WTC11 (cell line): ENCODE measurements around the gene ENC1. TPM values are rescaled to one million over a fixed set of nuclear protein-coding genes. Genes with fewer than 3 reads are reported as not detected.

Source experiments
- ATAC-seq: fragments of 200-7000 bp; cut with Tn5 transposase; 2 replicates; pipeline ENCODE4 v1.10.0; 2021; ENCODE audit warnings: mild to moderate bottlenecking, moderate library complexity
- CTCF ChIA-PET: fragments of 300-600 bp; sonication (Branson Sonifier 250); formaldehyde crosslinking; loops from one replicate; lab custom pipeline; 2021; ENCODE audit warnings: antibody characterized with exemption; lab: Charles Lee
- POLR2A ChIA-PET: fragments of 350-600 bp; sonication (Branson Sonifier 250); formaldehyde crosslinking; loops from one replicate; lab custom pipeline; 2021; ENCODE audit warnings: antibody characterized with exemption; lab: Charles Lee
- DNase-seq: peaks from one replicate; pipeline ENCODE4 v3.0.0; 2021; ENCODE audit warnings: low spot score
- H3K27ac Mint-ChIP-seq: 2 replicates; pipeline ENCODE4 v1.8.0; 2021; ENCODE audit warnings: mixed read lengths
- H3K27me3 Mint-ChIP-seq: 2 replicates; pipeline ENCODE4 v1.8.0; 2021; ENCODE audit warnings: low read depth, mild to moderate bottlenecking, moderate library complexity, mixed read lengths
- H3K36me3 Mint-ChIP-seq: 2 replicates; pipeline ENCODE4 v1.8.0; 2021; ENCODE audit warnings: mixed read lengths
- H3K4me1 Mint-ChIP-seq: 2 replicates; pipeline ENCODE4 v1.8.0; 2022; ENCODE audit warnings: mixed read lengths
- H3K4me3 Mint-ChIP-seq: 2 replicates; pipeline ENCODE4 v1.8.0; 2021; ENCODE audit warnings: mild to moderate bottlenecking, moderate library complexity, mixed read lengths
- H3K9me3 Mint-ChIP-seq: 2 replicates; pipeline ENCODE4 v1.8.0; 2021; ENCODE audit warnings: mixed read lengths
- CREM ChIP-seq: sonication (generic); formaldehyde crosslinking; IDR thresholded peaks from 2 replicates; pipeline ENCODE4 v1.8.1; 2022; ENCODE audit warnings: mild to moderate bottlenecking, missing genetic modification reagents, moderate library complexity
- ELF4 ChIP-seq: sonication (generic); formaldehyde crosslinking; IDR thresholded peaks from 2 replicates; pipeline ENCODE4 v1.8.1; 2022; ENCODE audit warnings: low read depth, mild to moderate bottlenecking, moderate library complexity, missing genetic modification reagents
- EMX1 ChIP-seq: fragments of 250-450 bp; sonication (Bioruptor Pico); IDR thresholded peaks from 2 replicates; pipeline ENCODE4 v1.8.0; 2021; ENCODE audit warnings: mild to moderate bottlenecking
- ESRRA ChIP-seq: sonication (generic); formaldehyde crosslinking; IDR thresholded peaks from 2 replicates; pipeline ENCODE4 v1.8.1; 2022; ENCODE audit warnings: mild to moderate bottlenecking, missing genetic modification reagents, borderline replicate concordance
- GABPB1 ChIP-seq: sonication (generic); formaldehyde crosslinking; IDR thresholded peaks from 2 replicates; pipeline ENCODE4 v1.8.1; 2023; ENCODE audit warnings: mild to moderate bottlenecking, missing genetic modification reagents
- JUN ChIP-seq: sonication (generic); formaldehyde crosslinking; IDR thresholded peaks from 2 replicates; pipeline ENCODE4 v1.8.0; 2023; ENCODE audit warnings: mild to moderate bottlenecking, missing genetic modification reagents
- KAT7 ChIP-seq: sonication (generic); formaldehyde crosslinking; IDR thresholded peaks from 2 replicates; pipeline ENCODE4 v1.8.1; 2023; ENCODE audit warnings: missing genetic modification reagents, mild to moderate bottlenecking, borderline replicate concordance
- NFATC4 ChIP-seq: fragments of 250-450 bp; sonication (Bioruptor Pico); IDR thresholded peaks from 2 replicates; pipeline ENCODE4 v1.9.0; 2021; ENCODE audit warnings: mild to moderate bottlenecking
- PRRX2 ChIP-seq: fragments of 250-450 bp; sonication (Bioruptor Pico); IDR thresholded peaks from 2 replicates; pipeline ENCODE4 v1.8.0; 2021; ENCODE audit warnings: mild to moderate bottlenecking
- ZBTB21 ChIP-seq: sonication (generic); formaldehyde crosslinking; IDR thresholded peaks from 2 replicates; pipeline ENCODE4 v1.8.1; 2023; ENCODE audit warnings: mild to moderate bottlenecking, missing genetic modification reagents, borderline replicate concordance
- ZNF423 ChIP-seq: fragments of 250-450 bp; sonication (Bioruptor Pico); IDR thresholded peaks from 2 replicates; pipeline ENCODE4 v2.1.2; 2022; ENCODE audit warnings: mild to moderate bottlenecking, moderate library complexity
- total RNA-seq: library from RNA; stranded (reverse); gene quantifications from 3 replicates; pipeline ENCODE4 v1.2.3, GENCODE V29; 2021
- TF ChIP-seq, protein P1 (sequence below): sonication (generic); formaldehyde crosslinking; IDR thresholded peaks from 2 replicates; pipeline ENCODE4 v1.8.1; 2022; ENCODE audit warnings: missing genetic modification reagents, borderline replicate concordance
- TF ChIP-seq, protein P2 (sequence below): sonication (generic); formaldehyde crosslinking; IDR thresholded peaks from 2 replicates; pipeline ENCODE4 v1.8.0; 2022; ENCODE audit warnings: mild to moderate bottlenecking, missing genetic modification reagents
- TF ChIP-seq, protein P3 (sequence below): sonication (generic); formaldehyde crosslinking; IDR thresholded peaks from 2 replicates; pipeline ENCODE4 v1.8.1; 2022; ENCODE audit warnings: low read depth, missing genetic modification reagents, borderline replicate concordance
- TF ChIP-seq, protein P4 (sequence below): fragments of 250-450 bp; sonication (Bioruptor Pico); conservative IDR thresholded peaks from 2 replicates; pipeline ENCODE4 v1.9.0; 2021; ENCODE audit warnings: mild to moderate bottlenecking
- TF ChIP-seq, protein P5 (sequence below): sonication (generic); formaldehyde crosslinking; conservative IDR thresholded peaks from 2 replicates; pipeline ENCODE4 v1.8.1; 2022; ENCODE audit warnings: mild to moderate bottlenecking, missing genetic modification reagents
- TF ChIP-seq, protein P6 (sequence below): sonication (generic); formaldehyde crosslinking; IDR thresholded peaks from 2 replicates; pipeline ENCODE4 v1.8.1; 2022; ENCODE audit warnings: mild to moderate bottlenecking, missing genetic modification reagents, moderate library complexity, borderline replicate concordance
- TF ChIP-seq, protein P7 (sequence below): sonication (generic); formaldehyde crosslinking; IDR thresholded peaks from 2 replicates; pipeline ENCODE4 v1.8.1; 2023; ENCODE audit warnings: mild to moderate bottlenecking, missing genetic modification reagents, borderline replicate concordance
- TF ChIP-seq, protein P8 (sequence below): fragments of 250-450 bp; sonication (Bioruptor Pico); IDR thresholded peaks from 2 replicates; pipeline ENCODE4 v2.1.2; 2022; ENCODE audit warnings: mild to moderate bottlenecking, moderate library complexity

Gene ENC1
- total RNA-seq, 1 experiment from 2014 or later = 18.3 TPM

DNA sequence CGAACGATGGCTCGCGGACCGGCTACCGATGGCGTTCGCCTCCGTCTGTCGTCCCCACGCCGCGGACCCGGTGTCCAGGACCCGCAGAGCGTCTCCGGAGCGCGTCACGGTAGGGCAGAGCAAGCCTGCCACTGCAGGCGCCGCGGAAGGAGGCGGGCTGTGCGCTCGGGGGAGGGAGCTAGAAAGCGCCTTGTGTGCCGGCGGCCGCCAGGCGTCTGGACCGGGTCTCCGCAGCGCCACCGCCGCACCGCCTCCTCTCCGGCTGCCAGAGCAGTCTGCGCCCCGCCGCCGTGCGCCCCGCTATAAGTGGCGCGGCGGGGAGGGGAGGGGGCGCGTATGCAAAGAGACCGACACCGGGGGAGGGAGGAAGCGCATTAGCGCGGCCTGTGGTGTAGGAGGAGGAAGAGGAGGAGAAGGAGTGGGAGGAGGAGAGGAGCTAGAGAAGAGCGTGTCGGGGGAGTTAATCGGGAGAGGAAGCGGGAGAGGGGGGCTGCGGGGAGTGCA lies at the start of gene ENC1 (continued):
- TF ChIP-seq, protein P1, sequence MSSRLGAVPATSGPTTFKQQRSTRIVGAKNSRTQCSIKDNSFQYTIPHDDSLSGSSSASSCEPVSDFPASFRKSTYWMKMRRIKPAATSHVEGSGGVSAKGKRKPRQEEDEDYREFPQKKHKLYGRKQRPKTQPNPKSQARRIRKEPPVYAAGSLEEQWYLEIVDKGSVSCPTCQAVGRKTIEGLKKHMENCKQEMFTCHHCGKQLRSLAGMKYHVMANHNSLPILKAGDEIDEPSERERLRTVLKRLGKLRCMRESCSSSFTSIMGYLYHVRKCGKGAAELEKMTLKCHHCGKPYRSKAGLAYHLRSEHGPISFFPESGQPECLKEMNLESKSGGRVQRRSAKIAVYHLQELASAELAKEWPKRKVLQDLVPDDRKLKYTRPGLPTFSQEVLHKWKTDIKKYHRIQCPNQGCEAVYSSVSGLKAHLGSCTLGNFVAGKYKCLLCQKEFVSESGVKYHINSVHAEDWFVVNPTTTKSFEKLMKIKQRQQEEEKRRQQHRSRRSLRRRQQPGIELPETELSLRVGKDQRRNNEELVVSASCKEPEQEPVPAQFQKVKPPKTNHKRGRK (CRISPR knock-in tag) = no peak
- peak; percentile 80 for TF ChIP-seq CREM
- TF ChIP-seq, protein P2, sequence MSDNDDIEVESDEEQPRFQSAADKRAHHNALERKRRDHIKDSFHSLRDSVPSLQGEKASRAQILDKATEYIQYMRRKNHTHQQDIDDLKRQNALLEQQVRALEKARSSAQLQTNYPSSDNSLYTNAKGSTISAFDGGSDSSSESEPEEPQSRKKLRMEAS (CRISPR knock-in tag) = peak; percentile 81
- TF ChIP-seq ZNF423 = peak; percentile 20; the same call in 1 of the 2 replicates
- TF ChIP-seq GABPB1 = peak; percentile 68
- TF ChIP-seq, protein P3, sequence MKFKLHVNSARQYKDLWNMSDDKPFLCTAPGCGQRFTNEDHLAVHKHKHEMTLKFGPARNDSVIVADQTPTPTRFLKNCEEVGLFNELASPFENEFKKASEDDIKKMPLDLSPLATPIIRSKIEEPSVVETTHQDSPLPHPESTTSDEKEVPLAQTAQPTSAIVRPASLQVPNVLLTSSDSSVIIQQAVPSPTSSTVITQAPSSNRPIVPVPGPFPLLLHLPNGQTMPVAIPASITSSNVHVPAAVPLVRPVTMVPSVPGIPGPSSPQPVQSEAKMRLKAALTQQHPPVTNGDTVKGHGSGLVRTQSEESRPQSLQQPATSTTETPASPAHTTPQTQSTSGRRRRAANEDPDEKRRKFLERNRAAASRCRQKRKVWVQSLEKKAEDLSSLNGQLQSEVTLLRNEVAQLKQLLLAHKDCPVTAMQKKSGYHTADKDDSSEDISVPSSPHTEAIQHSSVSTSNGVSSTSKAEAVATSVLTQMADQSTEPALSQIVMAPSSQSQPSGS (CRISPR knock-in tag) = no peak
- no peak for TF ChIP-seq EMX1 (CRISPR knock-in tag)
- no peak for TF ChIP-seq NFATC4
- TF ChIP-seq, protein P4, sequence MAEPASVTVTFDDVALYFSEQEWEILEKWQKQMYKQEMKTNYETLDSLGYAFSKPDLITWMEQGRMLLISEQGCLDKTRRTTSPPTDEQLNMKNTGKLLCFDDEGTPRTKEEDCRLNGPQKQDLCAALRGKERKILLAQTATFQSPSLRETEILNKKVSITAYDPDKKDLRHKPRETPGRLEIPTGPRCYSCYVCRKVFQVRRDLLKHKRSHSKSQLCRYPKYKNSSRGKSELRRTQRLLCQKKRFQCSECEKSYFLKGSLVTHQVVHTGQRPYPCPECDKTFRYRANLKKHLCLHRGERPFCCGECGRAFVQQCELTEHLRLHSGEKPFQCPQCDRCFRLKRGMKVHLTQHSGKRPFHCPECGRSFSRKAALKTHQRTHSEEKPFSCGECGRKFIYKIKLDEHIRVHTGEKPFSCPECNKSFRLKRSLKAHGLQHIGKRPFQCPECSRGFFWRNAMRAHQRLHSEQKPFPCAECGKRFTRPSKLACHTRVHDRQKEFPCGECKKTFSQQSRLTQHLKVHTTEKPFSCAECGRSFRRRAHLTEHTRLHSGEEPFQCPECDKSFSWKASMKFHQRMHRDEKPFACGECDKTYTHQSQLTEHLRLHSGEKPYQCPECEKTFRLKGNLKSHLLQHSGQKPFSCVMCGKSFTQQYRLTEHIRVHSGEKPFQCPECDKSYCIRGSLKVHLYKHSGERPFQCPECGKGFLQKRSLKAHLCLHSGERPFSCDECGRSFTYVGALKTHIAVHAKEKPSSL (CRISPR knock-in tag) = no peak
- TF ChIP-seq JUN = 0 out of 2 replicates have a peak, but pooled peaks have one; percentile 23
- peak; percentile 69; the same call in 1 of the 2 replicates for TF ChIP-seq ESRRA (CRISPR knock-in tag)
- TF ChIP-seq PRRX2 = no peak
- peak; percentile 88; the same call in 1 of the 2 replicates for TF ChIP-seq ZBTB21 (CRISPR knock-in tag)
- TF ChIP-seq KAT7 (CRISPR knock-in tag) = peak; percentile 81; the same call in 1 of the 2 replicates
- TF ChIP-seq, protein P5, sequence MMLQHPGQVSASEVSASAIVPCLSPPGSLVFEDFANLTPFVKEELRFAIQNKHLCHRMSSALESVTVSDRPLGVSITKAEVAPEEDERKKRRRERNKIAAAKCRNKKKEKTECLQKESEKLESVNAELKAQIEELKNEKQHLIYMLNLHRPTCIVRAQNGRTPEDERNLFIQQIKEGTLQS (CRISPR knock-in tag) = no peak
- TF ChIP-seq, protein P6, sequence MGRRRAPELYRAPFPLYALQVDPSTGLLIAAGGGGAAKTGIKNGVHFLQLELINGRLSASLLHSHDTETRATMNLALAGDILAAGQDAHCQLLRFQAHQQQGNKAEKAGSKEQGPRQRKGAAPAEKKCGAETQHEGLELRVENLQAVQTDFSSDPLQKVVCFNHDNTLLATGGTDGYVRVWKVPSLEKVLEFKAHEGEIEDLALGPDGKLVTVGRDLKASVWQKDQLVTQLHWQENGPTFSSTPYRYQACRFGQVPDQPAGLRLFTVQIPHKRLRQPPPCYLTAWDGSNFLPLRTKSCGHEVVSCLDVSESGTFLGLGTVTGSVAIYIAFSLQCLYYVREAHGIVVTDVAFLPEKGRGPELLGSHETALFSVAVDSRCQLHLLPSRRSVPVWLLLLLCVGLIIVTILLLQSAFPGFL = 0 out of 2 replicates have a peak, but pooled peaks have one; percentile 68

DNA sequence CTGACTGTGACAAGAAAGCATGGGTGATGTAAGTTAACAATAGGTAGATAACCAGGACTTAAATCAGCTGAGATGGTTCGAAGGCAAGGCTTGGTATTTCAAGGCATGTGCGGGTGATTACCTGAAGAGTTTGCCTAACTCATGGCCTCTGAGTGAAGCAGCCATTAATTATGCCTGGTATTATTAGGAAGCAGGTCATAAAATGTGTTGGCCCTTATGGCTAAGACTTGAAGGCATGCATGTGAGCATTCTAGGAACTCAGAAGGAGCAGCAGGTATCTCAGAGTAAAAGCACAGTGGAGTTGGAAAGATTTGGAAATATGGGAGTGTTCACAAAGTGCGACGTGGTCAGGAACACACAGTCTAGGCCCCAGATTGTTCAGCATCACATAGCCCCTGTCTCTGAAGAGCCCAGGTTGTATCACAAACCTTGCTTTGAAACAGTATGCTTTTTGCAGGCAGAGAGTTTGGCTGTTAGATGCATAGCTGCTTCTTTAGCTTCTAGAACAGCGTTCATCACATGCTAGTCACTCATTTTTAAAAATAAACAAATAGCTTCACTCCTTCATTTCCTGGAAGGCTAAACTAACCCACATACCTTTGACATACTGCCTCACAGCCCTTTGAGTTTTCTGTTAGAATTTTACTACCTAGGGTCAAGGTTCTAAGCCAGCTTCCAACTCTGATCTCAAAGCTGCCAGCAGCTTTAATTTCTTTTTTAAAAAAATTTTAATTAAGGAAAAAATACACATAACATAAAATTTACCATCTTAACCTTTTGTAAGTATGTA lies 46.6 kb upstream of the ENC1 start:
- ATAC-seq = no peak
- no peak overlapping the region for H3K27ac Mint-ChIP-seq
- POLR2A ChIA-PET = no interaction called here
- H3K4me1 Mint-ChIP-seq = peaks cover 12% of the 10 kb centered on the region
- H3K27me3 Mint-ChIP-seq = peaks cover 2% of the 10 kb centered on the region; the same call in 1 of the 2 replicates
- H3K4me3 Mint-ChIP-seq = no peak overlapping the region
- no peak for DNase-seq
- H3K9me3 Mint-ChIP-seq = 0 out of 2 replicates have a peak, but pooled peaks cover 3% of the 10 kb centered on the region
- peaks cover 14% of the 10 kb centered on the region for H3K36me3 Mint-ChIP-seq
- CTCF ChIA-PET = no interaction called here
- no peak for TF ChIP-seq ELF4 (CRISPR knock-in tag)
- TF ChIP-seq, protein P7, sequence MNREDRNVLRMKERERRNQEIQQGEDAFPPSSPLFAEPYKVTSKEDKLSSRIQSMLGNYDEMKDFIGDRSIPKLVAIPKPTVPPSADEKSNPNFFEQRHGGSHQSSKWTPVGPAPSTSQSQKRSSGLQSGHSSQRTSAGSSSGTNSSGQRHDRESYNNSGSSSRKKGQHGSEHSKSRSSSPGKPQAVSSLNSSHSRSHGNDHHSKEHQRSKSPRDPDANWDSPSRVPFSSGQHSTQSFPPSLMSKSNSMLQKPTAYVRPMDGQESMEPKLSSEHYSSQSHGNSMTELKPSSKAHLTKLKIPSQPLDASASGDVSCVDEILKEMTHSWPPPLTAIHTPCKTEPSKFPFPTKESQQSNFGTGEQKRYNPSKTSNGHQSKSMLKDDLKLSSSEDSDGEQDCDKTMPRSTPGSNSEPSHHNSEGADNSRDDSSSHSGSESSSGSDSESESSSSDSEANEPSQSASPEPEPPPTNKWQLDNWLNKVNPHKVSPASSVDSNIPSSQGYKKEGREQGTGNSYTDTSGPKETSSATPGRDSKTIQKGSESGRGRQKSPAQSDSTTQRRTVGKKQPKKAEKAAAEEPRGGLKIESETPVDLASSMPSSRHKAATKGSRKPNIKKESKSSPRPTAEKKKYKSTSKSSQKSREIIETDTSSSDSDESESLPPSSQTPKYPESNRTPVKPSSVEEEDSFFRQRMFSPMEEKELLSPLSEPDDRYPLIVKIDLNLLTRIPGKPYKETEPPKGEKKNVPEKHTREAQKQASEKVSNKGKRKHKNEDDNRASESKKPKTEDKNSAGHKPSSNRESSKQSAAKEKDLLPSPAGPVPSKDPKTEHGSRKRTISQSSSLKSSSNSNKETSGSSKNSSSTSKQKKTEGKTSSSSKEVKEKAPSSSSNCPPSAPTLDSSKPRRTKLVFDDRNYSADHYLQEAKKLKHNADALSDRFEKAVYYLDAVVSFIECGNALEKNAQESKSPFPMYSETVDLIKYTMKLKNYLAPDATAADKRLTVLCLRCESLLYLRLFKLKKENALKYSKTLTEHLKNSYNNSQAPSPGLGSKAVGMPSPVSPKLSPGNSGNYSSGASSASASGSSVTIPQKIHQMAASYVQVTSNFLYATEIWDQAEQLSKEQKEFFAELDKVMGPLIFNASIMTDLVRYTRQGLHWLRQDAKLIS (CRISPR knock-in tag) = no peak
- TF ChIP-seq, protein P4 (CRISPR knock-in tag) = no peak
- TF ChIP-seq, protein P8, sequence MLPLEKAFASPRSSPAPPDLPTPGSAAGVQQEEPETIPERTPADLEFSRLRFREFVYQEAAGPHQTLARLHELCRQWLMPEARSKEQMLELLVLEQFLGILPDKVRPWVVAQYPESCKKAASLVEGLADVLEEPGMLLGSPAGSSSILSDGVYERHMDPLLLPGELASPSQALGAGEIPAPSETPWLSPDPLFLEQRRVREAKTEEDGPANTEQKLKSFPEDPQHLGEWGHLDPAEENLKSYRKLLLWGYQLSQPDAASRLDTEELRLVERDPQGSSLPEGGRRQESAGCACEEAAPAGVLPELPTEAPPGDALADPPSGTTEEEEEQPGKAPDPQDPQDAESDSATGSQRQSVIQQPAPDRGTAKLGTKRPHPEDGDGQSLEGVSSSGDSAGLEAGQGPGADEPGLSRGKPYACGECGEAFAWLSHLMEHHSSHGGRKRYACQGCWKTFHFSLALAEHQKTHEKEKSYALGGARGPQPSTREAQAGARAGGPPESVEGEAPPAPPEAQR (CRISPR knock-in tag) = no peak
